H9 (cell line): ENCODE data around the gene HLF. TPM values are rescaled to one million over a fixed set of nuclear protein-coding genes. Genes with fewer than 3 reads are reported as not detected.

Source experiments
- DNase-seq: peaks from one replicate; pipeline ENCODE4 v3.0.0-alpha.2; 2017
- H2AFZ ChIP-seq: one replicate; pipeline ENCODE4 v1.6.1; 2013; ENCODE audit warnings: mild to moderate bottlenecking, low read length, control low read depth, moderate library complexity
- H2AK5ac ChIP-seq: 2 replicates; pipeline ENCODE4 v1.6.1; 2013; ENCODE audit warnings: low read length, control low read depth, mixed read lengths; ENCODE audit not compliant: insufficient read length
- H2BK120ac ChIP-seq: one replicate; pipeline ENCODE4 v1.6.1; 2013; ENCODE audit warnings: low read depth, mild to moderate bottlenecking, low read length, control low read depth, inconsistent platforms; ENCODE audit not compliant: poor library complexity, severe bottlenecking
- H2BK12ac ChIP-seq: 2 replicates; pipeline ENCODE4 v1.6.1; 2013; ENCODE audit warnings: low read length, control low read depth, mixed read lengths, low read depth; ENCODE audit not compliant: insufficient read length
- H2BK15ac ChIP-seq: 2 replicates; pipeline ENCODE4 v1.6.1; 2013; ENCODE audit warnings: low read depth, low read length, control low read depth
- H2BK20ac ChIP-seq: one replicate; pipeline ENCODE4 v1.6.1; 2013; ENCODE audit warnings: low read depth, mild to moderate bottlenecking, low read length, control low read depth, inconsistent platforms; ENCODE audit not compliant: poor library complexity, severe bottlenecking
- H2BK5ac ChIP-seq: 2 replicates; pipeline ENCODE4 v1.6.1; 2013; ENCODE audit warnings: low read length, control low read depth, mixed read lengths; ENCODE audit not compliant: insufficient read length
- H3K14ac ChIP-seq: 2 replicates; pipeline ENCODE4 v1.6.1; 2013; ENCODE audit warnings: low read length, control low read depth; ENCODE audit not compliant: insufficient read depth
- H3K18ac ChIP-seq: 2 replicates; pipeline ENCODE4 v1.6.1; 2013; ENCODE audit warnings: low read depth, mild to moderate bottlenecking, mixed read lengths, low read length, control low read depth; ENCODE audit not compliant: insufficient read length
- H3K23ac ChIP-seq: 2 replicates; pipeline ENCODE4 v1.6.1; 2013; ENCODE audit warnings: low read length, control low read depth, mixed read lengths, low read depth; ENCODE audit not compliant: insufficient read length
- H3K23me2 ChIP-seq: 2 replicates; pipeline ENCODE4 v1.6.1; 2013; ENCODE audit warnings: low read depth, mild to moderate bottlenecking, mixed read lengths, low read length, control low read depth; ENCODE audit not compliant: insufficient read length, poor library complexity, severe bottlenecking
- H3K27ac ChIP-seq: 2 replicates; pipeline ENCODE4 v1.5.1; 2013; ENCODE audit warnings: low read length, control low read depth, mixed read lengths, low read depth; ENCODE audit not compliant: insufficient read length
- H3K27me3 ChIP-seq: 2 replicates; pipeline ENCODE4 v1.6.1; 2013; ENCODE audit warnings: low read length, control low read depth, inconsistent platforms; ENCODE audit not compliant: insufficient read depth
- H3K4ac ChIP-seq: 2 replicates; pipeline ENCODE4 v1.6.1; 2013; ENCODE audit warnings: low read depth, mild to moderate bottlenecking, control low read depth, inconsistent platforms, low read length, moderate library complexity
- H3K4me1 ChIP-seq: 2 replicates; pipeline ENCODE4 v1.6.1; 2013; ENCODE audit warnings: low read length, control low read depth, inconsistent platforms; ENCODE audit not compliant: insufficient read depth
- H3K4me2 ChIP-seq: 2 replicates; pipeline ENCODE4 v1.6.1; 2013; ENCODE audit warnings: low read length, control low read depth, mixed read lengths; ENCODE audit not compliant: insufficient read length, insufficient read depth
- H3K56ac ChIP-seq: 2 replicates; pipeline ENCODE4 v1.6.1; 2013; ENCODE audit warnings: low read depth, mild to moderate bottlenecking, mixed read lengths, low read length, control low read depth; ENCODE audit not compliant: insufficient read length
- H3K79me1 ChIP-seq: 2 replicates; pipeline ENCODE4 v1.6.1; 2013; ENCODE audit warnings: low read depth, mild to moderate bottlenecking, moderate library complexity, low read length, control low read depth, inconsistent platforms; ENCODE audit not compliant: insufficient read depth, poor library complexity, severe bottlenecking
- H3K79me2 ChIP-seq: 2 replicates; pipeline ENCODE4 v1.6.1; 2013; ENCODE audit warnings: low read length, control low read depth, inconsistent platforms; ENCODE audit not compliant: insufficient read depth
- H3K9ac ChIP-seq: 2 replicates; pipeline ENCODE4 v1.6.1; 2013; ENCODE audit warnings: low read length, control low read depth, mixed read lengths; ENCODE audit not compliant: insufficient read length; ENCODE audit errors: extremely low read depth
- H3K9me3 ChIP-seq: one replicate; pipeline ENCODE4 v1.6.1; 2013; ENCODE audit warnings: low read depth, low read length, inconsistent platforms; ENCODE audit not compliant: control insufficient read depth
- H3T11ph ChIP-seq: one replicate; pipeline ENCODE4 v1.6.1; 2013; ENCODE audit warnings: mild to moderate bottlenecking, low read length, control low read depth, inconsistent platforms
- H4K20me1 ChIP-seq: one replicate; pipeline ENCODE4 v1.6.1; 2013; ENCODE audit not compliant: control insufficient read depth, insufficient read length, insufficient read depth
- H4K5ac ChIP-seq: 2 replicates; pipeline ENCODE4 v1.6.1; 2013; ENCODE audit warnings: low read depth, mild to moderate bottlenecking, mixed read lengths, low read length, control low read depth; ENCODE audit not compliant: insufficient read length
- H4K8ac ChIP-seq: replicated peaks from 2 replicates; pipeline ENCODE4 v1.6.1; 2013; ENCODE audit warnings: low read length, control low read depth, mixed read lengths, low read depth; ENCODE audit not compliant: insufficient read length
- H4K91ac ChIP-seq: 2 replicates; pipeline ENCODE4 v1.6.1; 2013; ENCODE audit warnings: low read depth, mild to moderate bottlenecking, moderate library complexity, mixed read lengths, low read length, control low read depth; ENCODE audit not compliant: insufficient read length
- H3K27ac Mint-ChIP-seq, 3 experiments: 2 replicates in 2 of 3; 3 replicates in 1 of 3; pipeline ENCODE4 v1.8.0; 2020 to 2021; ENCODE audit warnings: mixed read lengths in 3 of 3, mild to moderate bottlenecking in 1 of 3, moderate library complexity in 1 of 3
- H3K27me3 Mint-ChIP-seq: 2 replicates; pipeline ENCODE4 v1.8.0; 2021; ENCODE audit warnings: low read depth, mild to moderate bottlenecking, moderate library complexity, mixed read lengths
- H3K36me3 Mint-ChIP-seq, 3 experiments: 2 replicates in 2 of 3; 3 replicates in 1 of 3; pipeline ENCODE4 v1.8.0; 2020 to 2021; ENCODE audit warnings: low read depth in 3 of 3, mixed read lengths in 3 of 3; ENCODE audit not compliant: insufficient read depth in 1 of 3
- H3K4me1 Mint-ChIP-seq, 2 experiments: 2 replicates each; pipeline ENCODE4 v1.8.0; 2020; ENCODE audit warnings: mixed read lengths in 2 of 2
- H3K4me3 Mint-ChIP-seq, 2 experiments: 2 replicates in 1 of 2; 3 replicates in 1 of 2; pipeline ENCODE4 v1.8.0; 2020 to 2021; ENCODE audit warnings: mild to moderate bottlenecking in 2 of 2, mixed read lengths in 2 of 2, moderate library complexity in 1 of 2
- H3K9me3 Mint-ChIP-seq, 2 experiments: 2 replicates in 1 of 2; 3 replicates in 1 of 2; pipeline ENCODE4 v1.8.0; 2020; ENCODE audit warnings: mild to moderate bottlenecking in 2 of 2, mixed read lengths in 2 of 2, moderate library complexity in 1 of 2
- CTCF ChIP-seq: fragments of 200-600 bp; sonication (generic); conservative IDR thresholded peaks from 3 replicates; pipeline ENCODE4 v1.8.0; 2021; ENCODE audit warnings: antibody characterized with exemption, mild to moderate bottlenecking
- WGBS: extraction: QIAGEN DNeasy Blood & Tissue Kit; methylation state at CpG from one replicate; pipeline ENCODE4 v1.1.7; 2013; ENCODE audit warnings: missing lambda C conversion rate, low lambda C conversion rate, mixed read lengths; ENCODE audit not compliant: insufficient read length; ENCODE audit errors: extremely low coverage; 5-methylcytosine and 5-hydroxymethylcytosine counted together
- total RNA-seq: library from RNA; stranded (reverse); gene quantifications from 2 replicates; pipeline ENCODE4 v1.2.1, GENCODE V29; 2021

The HLF gene
- total RNA-seq, 1 experiment from 2014 or later, result 0.17 TPM

GRCh38 chr17:55289106-55289446 lies 24.3 kb downstream of the HLF start:
- Histone ChIP-seq H2BK12ac (no peak overlapping the region), H4K8ac (no peak overlapping the region)
- H3K27ac Mint-ChIP-seq, result no peak overlapping the region

More at GRCh38 chr17:55289106-55289446, 24.3 kb downstream of the HLF start:
- no peak for TF ChIP-seq CTCF
- WGBS, result no CpG with 5 or more reads among the region's 1 CpG
- Histone ChIP-seq H2BK120ac (no peak overlapping the region), H3K4ac (no peak overlapping the region), H4K91ac (no peak overlapping the region), H3K79me2 (no peaks in the 10 kb centered on the region), H2BK15ac (no peak overlapping the region), H3K9ac (no peak overlapping the region), H3K9me3 (no peaks in the 10 kb centered on the region), H3K4me2 (no peak overlapping the region), H2BK5ac (no peak overlapping the region), H3K27ac (no peak overlapping the region), H3K14ac (no peak overlapping the region), H3K27me3 (no peaks in the 10 kb centered on the region), H3K4me1 (no peaks in the 10 kb centered on the region), H3K18ac (no peak overlapping the region), H4K5ac (no peak overlapping the region), H3K56ac (no peak overlapping the region), H4K20me1 (no peaks in the 10 kb centered on the region), H2AK5ac (no peak overlapping the region), H2AFZ (no peak overlapping the region), H3K23ac (no peak overlapping the region), H3K79me1 (no peaks in the 10 kb centered on the region), H3T11ph (no peak overlapping the region), H3K23me2 (no peaks in the 10 kb centered on the region), H2BK20ac (no peak overlapping the region)
- peaks cover 2 to 5% of the 10 kb centered on the region in 2 experiments; a peak in 2 of 4 replicates for H3K4me1 Mint-ChIP-seq
- no peaks in the 10 kb centered on the region for H3K36me3 Mint-ChIP-seq
- no peaks in the 10 kb centered on the region for H3K27me3 Mint-ChIP-seq
- H3K4me3 Mint-ChIP-seq, result no peak overlapping the region
- DNase-seq, result no peak
- H3K9me3 Mint-ChIP-seq, result peaks cover 0 to 3% of the 10 kb centered on the region in 2 experiments; a peak in 1 of 5 replicates
